Lower leg skin (tissue), 3 donors: ENCODE data around the gene NTRK3.

Source experiments
- CTCF ChIP-seq, 3 donors: fragments of 450-650 bp; IDR thresholded peaks; one replicate each; pipeline ENCODE4 v1.5.1; 2016; ENCODE audit warnings: antibody characterized with exemption in 3 of 3, mild to moderate bottlenecking in 3 of 3, moderate library complexity in 2 of 3
- POLR2A ChIP-seq, 2 donors: fragments of 450-650 bp; IDR thresholded peaks; one replicate each; pipeline ENCODE4 v1.6.1; 2016 to 2017; ENCODE audit warnings: antibody characterized with exemption in 2 of 2, mild to moderate bottlenecking in 1 of 2, moderate library complexity in 1 of 2

GRCh38 chr15:87877822-87878542 lies 378.6 kb downstream of the NTRK3 start:
- no peak for TF ChIP-seq CTCF (IDR thresholded peaks at IDR 0.05)
- no peak for TF ChIP-seq POLR2A (IDR thresholded peaks at IDR 0.05)
